ENCODE results near the gene PROM1.

DNA sequence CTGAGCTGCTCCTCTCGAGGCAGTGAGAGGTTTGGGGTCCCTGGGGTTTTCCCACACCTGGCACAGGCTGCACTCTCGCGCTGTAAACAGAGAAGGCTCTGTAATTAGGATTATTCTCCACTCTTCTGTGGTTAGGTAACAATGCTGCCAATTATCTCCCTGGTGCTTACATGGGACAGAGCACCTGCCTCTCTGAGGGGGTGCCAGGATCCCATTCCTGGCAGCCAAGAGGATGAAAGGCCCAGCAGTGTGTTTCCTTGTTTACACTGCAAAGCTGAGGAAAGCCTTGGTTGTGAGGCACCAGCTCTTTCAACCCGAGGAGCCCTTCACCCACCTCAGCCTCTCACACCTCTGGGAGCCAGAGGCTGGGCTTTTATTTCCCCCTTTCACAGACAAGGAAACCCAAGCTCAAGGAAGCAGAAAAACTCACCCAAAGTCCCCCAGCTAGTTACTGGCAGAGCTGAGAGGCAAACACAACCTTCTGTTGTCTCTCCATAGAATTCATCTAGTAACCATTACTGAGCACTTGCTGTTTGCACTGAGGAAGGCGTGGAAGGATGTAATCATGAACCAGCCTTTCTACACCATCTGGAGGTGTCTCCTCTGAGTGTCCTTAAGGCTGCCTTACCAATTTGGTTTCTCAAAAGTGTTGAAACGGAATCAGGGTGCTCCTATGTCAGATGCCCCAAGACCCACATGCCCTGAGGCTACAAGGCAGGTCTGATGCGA lies 39.7 kb upstream of the PROM1 start:
- TF ChIP-seq, protein P1, sequence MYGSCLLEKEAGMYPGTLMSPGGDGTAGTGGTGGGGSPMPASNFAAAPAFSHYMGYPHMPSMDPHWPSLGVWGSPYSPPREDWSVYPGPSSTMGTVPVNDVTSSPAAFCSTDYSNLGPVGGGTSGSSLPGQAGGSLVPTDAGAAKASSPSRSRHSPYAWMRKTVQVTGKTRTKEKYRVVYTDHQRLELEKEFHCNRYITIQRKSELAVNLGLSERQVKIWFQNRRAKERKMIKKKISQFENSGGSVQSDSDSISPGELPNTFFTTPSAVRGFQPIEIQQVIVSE (CRISPR knock-in tag; IDR thresholded peaks at IDR 0.05; ENCODE audit: borderline replicate concordance) = no peak
- TF ChIP-seq NR1H2 (CRISPR knock-in tag; IDR thresholded peaks at IDR 0.05) (no peak), RELA (CRISPR knock-in tag; IDR thresholded peaks at IDR 0.05; ENCODE audit: borderline replicate concordance) (no peak), CREM (CRISPR knock-in tag; IDR thresholded peaks at IDR 0.05) (no peak), SP1 (CRISPR knock-in tag; conservative IDR thresholded peaks at IDR 0.05) (no peak), IRF2 (CRISPR knock-in tag; IDR thresholded peaks at IDR 0.05; ENCODE audit: borderline replicate concordance, low read depth) (no peak)
- TF ChIP-seq, protein P2, sequence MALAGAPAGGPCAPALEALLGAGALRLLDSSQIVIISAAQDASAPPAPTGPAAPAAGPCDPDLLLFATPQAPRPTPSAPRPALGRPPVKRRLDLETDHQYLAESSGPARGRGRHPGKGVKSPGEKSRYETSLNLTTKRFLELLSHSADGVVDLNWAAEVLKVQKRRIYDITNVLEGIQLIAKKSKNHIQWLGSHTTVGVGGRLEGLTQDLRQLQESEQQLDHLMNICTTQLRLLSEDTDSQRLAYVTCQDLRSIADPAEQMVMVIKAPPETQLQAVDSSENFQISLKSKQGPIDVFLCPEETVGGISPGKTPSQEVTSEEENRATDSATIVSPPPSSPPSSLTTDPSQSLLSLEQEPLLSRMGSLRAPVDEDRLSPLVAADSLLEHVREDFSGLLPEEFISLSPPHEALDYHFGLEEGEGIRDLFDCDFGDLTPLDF (CRISPR knock-in tag; IDR thresholded peaks at IDR 0.05) = no peak
- TF ChIP-seq, protein P3, sequence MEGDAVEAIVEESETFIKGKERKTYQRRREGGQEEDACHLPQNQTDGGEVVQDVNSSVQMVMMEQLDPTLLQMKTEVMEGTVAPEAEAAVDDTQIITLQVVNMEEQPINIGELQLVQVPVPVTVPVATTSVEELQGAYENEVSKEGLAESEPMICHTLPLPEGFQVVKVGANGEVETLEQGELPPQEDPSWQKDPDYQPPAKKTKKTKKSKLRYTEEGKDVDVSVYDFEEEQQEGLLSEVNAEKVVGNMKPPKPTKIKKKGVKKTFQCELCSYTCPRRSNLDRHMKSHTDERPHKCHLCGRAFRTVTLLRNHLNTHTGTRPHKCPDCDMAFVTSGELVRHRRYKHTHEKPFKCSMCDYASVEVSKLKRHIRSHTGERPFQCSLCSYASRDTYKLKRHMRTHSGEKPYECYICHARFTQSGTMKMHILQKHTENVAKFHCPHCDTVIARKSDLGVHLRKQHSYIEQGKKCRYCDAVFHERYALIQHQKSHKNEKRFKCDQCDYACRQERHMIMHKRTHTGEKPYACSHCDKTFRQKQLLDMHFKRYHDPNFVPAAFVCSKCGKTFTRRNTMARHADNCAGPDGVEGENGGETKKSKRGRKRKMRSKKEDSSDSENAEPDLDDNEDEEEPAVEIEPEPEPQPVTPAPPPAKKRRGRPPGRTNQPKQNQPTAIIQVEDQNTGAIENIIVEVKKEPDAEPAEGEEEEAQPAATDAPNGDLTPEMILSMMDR (IDR thresholded peaks at IDR 0.05) = no peak
- TF ChIP-seq, protein P4, sequence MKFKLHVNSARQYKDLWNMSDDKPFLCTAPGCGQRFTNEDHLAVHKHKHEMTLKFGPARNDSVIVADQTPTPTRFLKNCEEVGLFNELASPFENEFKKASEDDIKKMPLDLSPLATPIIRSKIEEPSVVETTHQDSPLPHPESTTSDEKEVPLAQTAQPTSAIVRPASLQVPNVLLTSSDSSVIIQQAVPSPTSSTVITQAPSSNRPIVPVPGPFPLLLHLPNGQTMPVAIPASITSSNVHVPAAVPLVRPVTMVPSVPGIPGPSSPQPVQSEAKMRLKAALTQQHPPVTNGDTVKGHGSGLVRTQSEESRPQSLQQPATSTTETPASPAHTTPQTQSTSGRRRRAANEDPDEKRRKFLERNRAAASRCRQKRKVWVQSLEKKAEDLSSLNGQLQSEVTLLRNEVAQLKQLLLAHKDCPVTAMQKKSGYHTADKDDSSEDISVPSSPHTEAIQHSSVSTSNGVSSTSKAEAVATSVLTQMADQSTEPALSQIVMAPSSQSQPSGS (CRISPR knock-in tag; IDR thresholded peaks at IDR 0.05; ENCODE audit: borderline replicate concordance, low read depth) = no peak
- TF ChIP-seq, protein P5, sequence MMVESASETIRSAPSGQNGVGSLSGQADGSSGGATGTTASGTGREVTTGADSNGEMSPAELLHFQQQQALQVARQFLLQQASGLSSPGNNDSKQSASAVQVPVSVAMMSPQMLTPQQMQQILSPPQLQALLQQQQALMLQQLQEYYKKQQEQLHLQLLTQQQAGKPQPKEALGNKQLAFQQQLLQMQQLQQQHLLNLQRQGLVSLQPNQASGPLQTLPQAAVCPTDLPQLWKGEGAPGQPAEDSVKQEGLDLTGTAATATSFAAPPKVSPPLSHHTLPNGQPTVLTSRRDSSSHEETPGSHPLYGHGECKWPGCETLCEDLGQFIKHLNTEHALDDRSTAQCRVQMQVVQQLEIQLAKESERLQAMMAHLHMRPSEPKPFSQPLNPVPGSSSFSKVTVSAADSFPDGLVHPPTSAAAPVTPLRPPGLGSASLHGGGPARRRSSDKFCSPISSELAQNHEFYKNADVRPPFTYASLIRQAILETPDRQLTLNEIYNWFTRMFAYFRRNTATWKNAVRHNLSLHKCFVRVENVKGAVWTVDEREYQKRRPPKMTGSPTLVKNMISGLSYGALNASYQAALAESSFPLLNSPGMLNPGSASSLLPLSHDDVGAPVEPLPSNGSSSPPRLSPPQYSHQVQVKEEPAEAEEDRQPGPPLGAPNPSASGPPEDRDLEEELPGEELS (CRISPR knock-in tag; IDR thresholded peaks at IDR 0.05) = no peak
- TF ChIP-seq, protein P6, sequence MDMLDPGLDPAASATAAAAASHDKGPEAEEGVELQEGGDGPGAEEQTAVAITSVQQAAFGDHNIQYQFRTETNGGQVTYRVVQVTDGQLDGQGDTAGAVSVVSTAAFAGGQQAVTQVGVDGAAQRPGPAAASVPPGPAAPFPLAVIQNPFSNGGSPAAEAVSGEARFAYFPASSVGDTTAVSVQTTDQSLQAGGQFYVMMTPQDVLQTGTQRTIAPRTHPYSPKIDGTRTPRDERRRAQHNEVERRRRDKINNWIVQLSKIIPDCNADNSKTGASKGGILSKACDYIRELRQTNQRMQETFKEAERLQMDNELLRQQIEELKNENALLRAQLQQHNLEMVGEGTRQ (CRISPR knock-in tag; IDR thresholded peaks at IDR 0.05) = no peak
